CD14-positive monocyte (primary cell): ENCODE results near the gene SPIRE2. TPM values are rescaled to one million over a fixed set of nuclear protein-coding genes. Genes with fewer than 3 reads are reported as not detected.

Source experiments
- DNase-seq, 3 donors: peaks; one replicate each; pipeline ENCODE4 v3.0.0-alpha.2; 2011 to 2022
- H2AFZ ChIP-seq: 2 replicates; pipeline ENCODE4 v1.6.0; 2012; ENCODE audit warnings: mild to moderate bottlenecking, low read depth, low read length, inconsistent platforms; ENCODE audit not compliant: insufficient read depth, poor library complexity, severe bottlenecking
- H3K27ac ChIP-seq, 2 donors: 1 replicate in 1 of 2; 2 replicates in 1 of 2; pipeline ENCODE4 v1.5.1; 2012 to 2013; ENCODE audit warnings: low read length in 2 of 2, control low read depth in 1 of 2, inconsistent platforms in 1 of 2, low read depth in 1 of 2, mild to moderate bottlenecking in 1 of 2
- H3K27me3 ChIP-seq, 2 donors: one replicate each; pipeline versions ENCODE4 v1.6.0 to v1.6.1; 2011 to 2013; ENCODE audit warnings: low read length in 2 of 2; ENCODE audit not compliant: control insufficient read depth in 2 of 2, insufficient read depth in 2 of 2
- H3K36me3 ChIP-seq, 2 donors: replicated peaks in 1 of 2; 1 replicate in 1 of 2; 2 replicates in 1 of 2; pipeline versions ENCODE4 v1.5.1 to v1.6.1; 2012 to 2013; ENCODE audit warnings: low read length in 2 of 2, control low read depth in 1 of 2, inconsistent platforms in 1 of 2, mild to moderate bottlenecking in 1 of 2; ENCODE audit not compliant: insufficient read depth in 2 of 2, control insufficient read depth in 1 of 2
- H3K4me1 ChIP-seq, 2 donors: 1 replicate in 1 of 2; 2 replicates in 1 of 2; pipeline versions ENCODE4 v1.5.1 to v1.6.1; 2012 to 2013; ENCODE audit warnings: low read length in 2 of 2, control low read depth in 1 of 2, inconsistent platforms in 1 of 2, mild to moderate bottlenecking in 1 of 2, moderate library complexity in 1 of 2; ENCODE audit not compliant: insufficient read depth in 2 of 2, control insufficient read depth in 1 of 2
- H3K4me2 ChIP-seq: replicated peaks from 2 replicates; pipeline ENCODE3; 2012; ENCODE audit warnings: low read length, moderate library complexity, mild to moderate bottlenecking; ENCODE audit not compliant: poor library complexity, severe bottlenecking; ENCODE audit errors: extremely low read depth
- H3K4me3 ChIP-seq, 3 experiments: fragments of 200-600 bp in 1 of 3; sonication (generic) in 1 of 3; replicated peaks in 1 of 3; 1 replicate in 2 of 3; 2 replicates in 1 of 3; pipeline ENCODE4 v1.5.1; 2011 to 2013; ENCODE audit warnings: low read length in 3 of 3, mild to moderate bottlenecking in 3 of 3, control low read depth in 2 of 3, low read depth in 2 of 3, inconsistent platforms in 1 of 3, moderate library complexity in 1 of 3
- H3K79me2 ChIP-seq: 2 replicates; pipeline ENCODE4 v1.6.0; 2012; ENCODE audit warnings: mild to moderate bottlenecking, control low read depth, inconsistent platforms, low read length, moderate library complexity; ENCODE audit not compliant: insufficient read depth
- H3K9ac ChIP-seq: 2 replicates; pipeline ENCODE4 v1.6.0; 2017; ENCODE audit warnings: low read length, mild to moderate bottlenecking; ENCODE audit not compliant: insufficient read depth, poor library complexity, severe bottlenecking
- H3K9me3 ChIP-seq, 2 donors: replicated peaks in 1 of 2; 1 replicate in 1 of 2; 2 replicates in 1 of 2; pipeline versions ENCODE4 v1.5.1 to v1.6.1; 2012 to 2013; ENCODE audit warnings: low read length in 2 of 2, control low read depth in 1 of 2; ENCODE audit not compliant: control insufficient read depth in 1 of 2, insufficient read depth in 1 of 2
- H4K20me1 ChIP-seq: 2 replicates; pipeline ENCODE4 v1.6.0; 2012; ENCODE audit warnings: mild to moderate bottlenecking, low read length, control low read depth, moderate library complexity; ENCODE audit not compliant: insufficient read depth
- H3K27ac Mint-ChIP-seq, 7 donors: one replicate each; pipeline ENCODE4 v1.8.0; 2020; ENCODE audit warnings: mild to moderate bottlenecking in 7 of 7, mixed read lengths in 7 of 7, moderate library complexity in 6 of 7, inconsistent platforms in 2 of 7
- H3K27me3 Mint-ChIP-seq, 3 donors: one replicate each; pipeline ENCODE4 v1.8.0; 2021 to 2022; ENCODE audit warnings: low read depth in 3 of 3, mild to moderate bottlenecking in 3 of 3, mixed read lengths in 3 of 3, moderate library complexity in 3 of 3, inconsistent platforms in 1 of 3
- H3K36me3 Mint-ChIP-seq, 2 donors: one replicate each; pipeline ENCODE4 v1.8.0; 2020; ENCODE audit warnings: mixed read lengths in 2 of 2, inconsistent platforms in 1 of 2, mild to moderate bottlenecking in 1 of 2
- H3K4me1 Mint-ChIP-seq: one replicate; pipeline ENCODE4 v1.8.0; 2020; ENCODE audit warnings: mild to moderate bottlenecking, mixed read lengths
- H3K4me3 Mint-ChIP-seq, 2 donors: one replicate each; pipeline ENCODE4 v1.8.0; 2020; ENCODE audit warnings: mild to moderate bottlenecking in 2 of 2, mixed read lengths in 2 of 2, moderate library complexity in 1 of 2
- H3K9me3 Mint-ChIP-seq, 7 donors: one replicate each; pipeline ENCODE4 v1.8.0; 2020 to 2022; ENCODE audit warnings: mixed read lengths in 7 of 7, mild to moderate bottlenecking in 6 of 7, moderate library complexity in 6 of 7, inconsistent platforms in 2 of 7
- CTCF ChIP-seq: fragments of 200-600 bp; IDR thresholded peaks from one replicate; pipeline ENCODE4 v1.8.0; 2022; ENCODE audit warnings: antibody characterized with exemption, mild to moderate bottlenecking
- WGBS: methylation state at CpG from one replicate; pipeline ENCODE4 v1.1.5; 2013; ENCODE audit warnings: missing lambda C conversion rate; ENCODE audit not compliant: insufficient coverage; 5-methylcytosine and 5-hydroxymethylcytosine counted together
- intact Hi-C, 2 donors: fragments of 100-400 bp; cut with micrococcal nuclease; formaldehyde crosslinking; loops; one replicate each; pipeline versions ENCODE4 v1.15.0 to v1.15.1; 2023
- polyA plus RNA-seq, 3 donors: library from polyadenylated mRNA; depleted of rRNA in 1 of 3; unstranded in 2 of 3; stranded (reverse) in 1 of 3; fragments of 300-500 nt in 2 of 3; fragments of >200 nt in 1 of 3; fragmentation: Illumina TruSeq in 2 of 3; gene quantifications; 1 replicate in 2 of 3; 2 replicates in 1 of 3; pipeline ENCODE4 v1.2.3, GENCODE V29; 2012 to 2021

SPIRE2 gene
- polyA plus RNA-seq, 3 donors = 0.09 to 1.2 TPM; not detected in 1

GRCh38 chr16:89918453-89919347, 90.4 kb downstream of the SPIRE2 start, which contains the start of gene MC1R:
Gene MC1R (plus strand): TSS chr16:89918862. CDS start chr16:89919259, 397 bp downstream.
- H3K27ac ChIP-seq = no peak within 1 kb of the TSS
- H4K20me1 ChIP-seq = peaks cover 3% of the 10 kb centered on the region
- peak within 1 kb of the TSS; percentile 83 for H2AFZ ChIP-seq
- H3K4me2 ChIP-seq = peak within 1 kb of the TSS; percentile 80
- peaks cover 12 to 53% of the 10 kb centered on the region in 2 donors for H3K27me3 ChIP-seq
- peaks cover 49 to 78% (median 52%) of the 10 kb centered on the region in 3 donors for H3K27me3 Mint-ChIP-seq
- DNase-seq = no peak
- WGBS = 10% methylated on average over 12 of the region's 23 CpGs
- peaks cover 0 to 13% (median 2%) of the 10 kb centered on the region in 7 donors for H3K9me3 Mint-ChIP-seq
- H3K27ac Mint-ChIP-seq = peak within 1 kb of the TSS in 1 of 7 donors; percentile 66
- peak within 1 kb of the TSS; percentile 2 to 68 (median 21) for H3K4me3 ChIP-seq
- peak within 1 kb of the TSS; percentile 70 to 88 for H3K4me3 Mint-ChIP-seq
- no peaks in the 10 kb centered on the region for H3K36me3 Mint-ChIP-seq
- no peaks in the 10 kb centered on the region for H3K79me2 ChIP-seq
- peaks cover 30 to 42% of the 10 kb centered on the region in 2 donors for H3K4me1 ChIP-seq
- peak within 1 kb of the TSS; percentile 21 for H3K9ac ChIP-seq
- intact Hi-C loops = no loop called here
- no peaks in the 10 kb centered on the region for H3K36me3 ChIP-seq
- TF ChIP-seq CTCF = no peak
- H3K9me3 ChIP-seq = peaks cover 0 to 11% of the 10 kb centered on the region in 2 donors
- peaks cover 28% of the 10 kb centered on the region for H3K4me1 Mint-ChIP-seq

- no peak for TF ChIP-seq CTCF
- intact Hi-C loops = no loop called here
- Mint-ChIP-seq H3K27ac (peak overlapping the region in 1 of 7 donors; percentile 66), H3K4me3 (peak overlapping the region in 1 of 2 donors; percentile 44), H3K36me3 (no peaks in the 10 kb centered on the region), H3K9me3 (peaks cover 0 to 15% (median 4%) of the 10 kb centered on the region in 7 donors), H3K4me1 (peaks cover 30% of the 10 kb centered on the region), H3K27me3 (peaks cover 59 to 89% (median 62%) of the 10 kb centered on the region in 3 donors)
- Histone ChIP-seq H3K27ac (no peak overlapping the region), H3K9me3 (peaks cover 0 to 20% of the 10 kb centered on the region in 2 donors), H2AFZ (no peak overlapping the region), H3K27me3 (peaks cover 20 to 64% of the 10 kb centered on the region in 2 donors), H3K4me3 (no peak overlapping the region), H3K9ac (no peak overlapping the region), H3K79me2 (no peaks in the 10 kb centered on the region), H3K36me3 (no peaks in the 10 kb centered on the region), H3K4me1 (peaks cover 30 to 47% of the 10 kb centered on the region in 2 donors), H4K20me1 (peaks cover 14% of the 10 kb centered on the region), H3K4me2 (no peak overlapping the region)
- WGBS = 89% methylated on average over 47 of the region's 52 CpGs
- no peak for DNase-seq
Observed at GRCh38 chr16:89919535-89920406, 91.5 kb downstream of the SPIRE2 start.
